Activated CD4-positive, alpha-beta T cell treated with anti-CD3 and anti-CD28 coated beads, Interleukin-2, amount 50 U/mL, for 16 hours (primary cell): Measurements from ENCODE around the gene TENM4.

Source experiments
- DNase-seq: peaks from one replicate; pipeline ENCODE4 v3.0.0-alpha.2; 2020

The TENM4 gene

GRCh38 chr11:79160791-79161403 lies 279.9 kb downstream of the TENM4 start:
- DNase-seq = no peak

DNA sequence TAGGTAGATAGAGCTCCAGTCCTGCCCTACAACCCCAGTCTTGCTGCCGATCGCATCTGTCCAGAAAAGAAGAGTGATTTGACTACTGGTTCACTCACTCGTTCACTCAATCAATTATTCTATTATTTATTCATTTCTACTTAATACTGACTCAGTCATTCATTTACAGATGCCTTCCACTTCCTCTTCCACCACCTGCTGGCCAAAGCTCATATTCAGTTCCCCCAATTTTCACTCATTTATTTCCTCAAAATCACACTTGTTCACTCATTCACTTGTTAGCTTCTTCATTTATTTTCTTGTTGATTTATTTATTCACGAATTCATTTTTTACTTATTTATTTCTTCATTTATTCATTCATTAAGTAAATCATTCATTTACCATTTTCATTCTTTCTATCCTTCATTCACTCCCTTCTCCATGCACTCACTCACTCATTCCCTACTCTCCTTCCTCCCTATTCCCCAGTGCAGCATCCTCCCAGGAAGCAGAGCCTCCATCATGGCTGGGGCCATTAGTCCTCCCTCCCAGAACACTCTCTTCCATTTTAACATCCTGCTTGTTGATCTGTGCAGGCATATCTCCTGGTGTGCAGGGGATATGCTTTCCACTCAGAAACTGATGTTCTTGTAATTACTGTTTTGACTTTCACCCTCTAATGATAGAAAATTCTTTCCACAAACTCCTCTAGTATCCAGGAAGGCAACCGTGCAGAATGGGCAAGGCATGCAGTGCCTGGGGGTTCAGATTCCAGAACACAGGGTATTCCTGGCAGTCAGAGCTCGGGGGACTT lies 281.0 kb downstream of the TENM4 start:
- DNase-seq = no peak

DNA sequence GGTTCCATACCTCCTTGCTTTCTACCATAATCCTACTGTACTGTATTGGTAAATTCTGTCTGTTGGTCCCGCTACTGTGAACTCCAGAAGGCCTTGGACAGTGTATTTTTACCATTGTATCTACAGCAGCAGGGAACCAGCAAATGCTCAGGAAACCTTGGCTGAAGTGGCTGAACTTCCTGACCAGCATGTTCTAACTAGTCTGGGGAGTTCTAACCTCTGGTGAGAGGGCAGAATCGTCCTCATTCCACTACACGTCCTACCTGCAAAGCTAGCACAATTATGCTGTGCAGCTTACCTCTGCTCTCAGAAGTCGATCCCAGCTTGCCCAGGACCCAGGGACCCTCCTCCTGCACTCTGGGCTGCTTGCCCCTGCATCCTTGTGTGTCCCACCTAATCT lies 283.1 kb downstream of the TENM4 start:
- DNase-seq = no peak

- DNase-seq = no peak
Observed at GRCh38 chr11:79156031-79156430, 284.8 kb downstream of the TENM4 start.

DNA sequence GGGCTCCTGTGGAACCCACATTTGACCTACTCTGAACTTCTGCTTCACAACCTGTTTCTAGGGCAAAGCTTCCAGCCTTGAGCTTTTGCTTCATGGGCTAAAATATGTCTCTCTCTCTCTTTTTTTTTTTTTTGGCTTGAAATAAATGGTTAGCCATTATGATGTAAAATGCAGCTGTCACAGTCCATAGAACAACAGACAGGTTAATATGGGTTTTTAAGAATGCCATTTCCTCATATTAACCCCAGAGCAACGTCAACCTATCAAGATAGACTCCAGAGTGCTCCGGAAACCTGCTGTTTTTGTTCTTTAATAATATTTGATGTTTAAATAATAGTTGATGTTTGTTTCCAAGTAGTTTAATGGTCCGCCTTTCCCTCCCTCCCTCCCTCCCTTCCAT lies 285.6 kb downstream of the TENM4 start:
- DNase-seq = no peak

- no peak for DNase-seq
Observed at GRCh38 chr11:79152511-79152910, 288.3 kb downstream of the TENM4 start.

DNA sequence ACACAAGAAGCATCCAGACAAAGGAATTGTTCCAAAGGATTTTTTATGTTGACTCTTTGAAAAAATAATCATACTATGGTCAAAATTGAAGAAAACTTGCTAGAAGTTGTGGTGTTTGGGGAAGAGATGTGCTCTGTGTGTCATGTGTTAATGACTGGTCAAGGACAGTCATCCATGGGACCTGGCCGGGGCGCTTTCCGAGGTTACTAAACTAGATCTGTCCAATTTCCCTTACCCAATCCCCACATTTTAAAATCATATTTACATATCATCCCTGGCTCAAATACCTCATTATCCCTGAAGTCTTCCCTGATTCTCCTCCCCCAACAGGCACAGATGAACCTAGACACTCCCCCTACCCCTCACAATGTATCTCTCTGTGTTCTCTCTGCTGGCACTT lies 289.4 kb downstream of the TENM4 start:
- DNase-seq = no peak

- DNase-seq = no peak
Observed at GRCh38 chr11:79150966-79151365, 289.9 kb downstream of the TENM4 start.

DNA sequence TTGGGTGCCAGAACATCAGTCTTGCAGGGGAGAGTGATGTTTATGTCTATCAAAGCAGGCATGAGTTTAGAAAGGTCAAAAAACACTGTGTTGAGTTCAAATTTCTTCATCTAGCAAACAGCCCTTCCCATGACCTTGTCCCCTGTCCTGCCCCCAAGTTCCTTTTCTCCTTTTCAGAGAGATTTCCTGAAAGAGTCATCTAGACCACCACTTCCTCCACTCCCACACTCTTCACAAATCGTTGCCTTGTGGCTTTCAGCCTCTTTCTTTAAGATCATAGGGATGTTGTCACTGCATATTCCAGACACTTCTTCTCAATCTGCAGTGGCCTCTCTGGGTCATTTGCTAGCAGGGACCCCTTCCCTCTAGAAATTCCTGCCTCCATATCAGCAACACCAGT lies 290.5 kb downstream of the TENM4 start:
- no peak for DNase-seq

GRCh38 chr11:79147731-79148130 lies 293.1 kb downstream of the TENM4 start:
- DNase-seq = no peak

DNA sequence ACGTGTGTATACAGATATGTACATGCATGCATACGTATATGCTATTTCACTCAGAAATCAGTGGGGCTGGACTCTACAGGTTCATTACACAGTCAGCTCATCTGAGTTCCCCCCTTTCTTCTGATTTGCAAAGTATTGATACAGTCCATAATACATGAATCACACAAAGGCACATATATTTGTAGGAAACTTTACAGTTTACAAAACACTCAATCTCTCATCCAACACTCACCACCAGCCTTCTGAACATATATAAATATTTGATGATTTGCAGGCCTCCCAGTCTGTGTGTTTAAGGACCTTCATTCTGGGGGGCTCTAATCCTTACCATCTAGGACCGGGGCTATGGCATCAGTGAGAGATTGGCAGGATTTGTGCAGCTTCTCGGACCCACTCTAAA lies 293.8 kb downstream of the TENM4 start:
- DNase-seq = no peak

GRCh38 chr11:79139900-79140299 lies 300.9 kb downstream of the TENM4 start:
- no peak for DNase-seq

DNA sequence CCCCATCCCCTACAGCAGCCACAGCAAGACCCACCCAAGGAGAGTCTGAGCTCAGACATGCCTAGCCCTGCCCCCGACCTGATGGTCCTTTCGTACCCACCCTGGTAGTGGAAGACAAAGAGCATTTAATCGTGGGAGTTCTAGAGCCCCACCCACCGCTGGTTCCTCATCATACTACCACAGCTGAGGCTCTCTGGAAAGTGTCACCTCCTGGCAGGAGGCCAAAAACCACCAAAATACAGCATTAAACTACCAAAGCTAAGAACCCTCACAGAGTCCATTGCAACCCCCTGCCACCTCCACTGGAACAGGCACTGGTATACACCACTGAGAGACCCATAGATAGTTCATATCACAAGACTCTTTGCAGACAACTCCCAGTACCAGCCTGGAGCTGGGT lies 311.1 kb downstream of the TENM4 start:
- no peak for DNase-seq

DNA sequence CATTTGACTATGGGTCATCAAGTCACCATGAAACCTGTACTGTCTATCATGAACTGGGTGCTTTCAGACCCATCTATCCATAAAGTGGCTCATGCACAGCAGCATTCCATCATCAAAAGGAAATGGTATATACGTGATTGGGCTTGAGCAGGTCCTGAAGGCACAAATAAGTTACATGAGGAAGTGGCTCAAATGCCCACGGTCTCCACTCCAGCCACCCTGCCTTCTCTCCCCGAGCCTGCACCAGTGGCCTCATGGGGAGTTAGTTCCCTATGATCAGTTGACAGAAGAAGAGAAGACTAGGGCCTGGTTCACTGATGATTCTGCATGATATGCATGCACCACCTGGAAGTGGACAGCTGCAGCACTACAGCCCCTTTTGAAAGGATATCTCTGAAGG lies 312.5 kb downstream of the TENM4 start:
- DNase-seq = no peak

GRCh38 chr11:79122759-79123158 lies 318.1 kb downstream of the TENM4 start:
- no peak for DNase-seq

GRCh38 chr11:79121351-79121750 lies 319.5 kb downstream of the TENM4 start:
- DNase-seq = no peak

DNA sequence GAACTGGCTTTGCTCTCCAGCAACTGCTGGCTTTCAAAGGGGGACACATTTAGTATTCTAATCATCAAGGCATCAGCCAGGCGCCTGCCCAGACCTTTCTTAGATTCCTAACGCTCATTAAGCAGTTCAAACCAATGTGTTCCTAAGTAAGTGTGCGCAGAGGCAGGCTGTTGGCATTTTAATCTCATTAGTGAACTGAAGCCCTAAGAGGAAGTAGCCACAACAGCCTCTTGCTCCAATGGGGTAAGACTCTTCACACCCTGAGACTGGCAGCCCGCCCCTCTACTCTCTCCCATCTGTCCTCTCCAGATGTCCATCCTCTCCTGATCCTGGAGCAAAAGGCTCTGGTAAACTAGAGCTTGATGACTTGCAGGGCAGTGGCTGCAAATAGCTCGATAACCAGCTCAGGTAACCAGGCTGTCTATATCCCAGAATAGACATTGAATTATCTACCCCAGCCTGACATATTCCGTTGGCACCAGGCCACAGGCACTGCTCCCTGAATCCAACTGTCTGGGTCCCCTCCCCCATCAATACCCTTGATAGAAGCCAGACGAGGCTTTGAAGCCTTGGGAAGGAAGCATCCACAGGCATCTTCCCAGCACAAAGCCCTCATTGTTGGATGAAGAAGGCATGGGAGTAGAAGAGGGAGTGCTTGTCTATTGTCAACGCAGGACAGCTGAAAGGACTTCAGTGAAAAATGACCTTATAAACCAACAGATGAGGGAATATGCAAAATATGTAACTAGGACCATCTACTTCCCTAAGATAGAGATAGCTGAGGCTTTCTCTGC lies 321.1 kb downstream of the TENM4 start:
- no peak for DNase-seq

GRCh38 chr11:79117488-79117887 lies 323.3 kb downstream of the TENM4 start:
- DNase-seq = no peak

- no peak for DNase-seq
Observed at GRCh38 chr11:79116600-79116999, 324.2 kb downstream of the TENM4 start.

DNA sequence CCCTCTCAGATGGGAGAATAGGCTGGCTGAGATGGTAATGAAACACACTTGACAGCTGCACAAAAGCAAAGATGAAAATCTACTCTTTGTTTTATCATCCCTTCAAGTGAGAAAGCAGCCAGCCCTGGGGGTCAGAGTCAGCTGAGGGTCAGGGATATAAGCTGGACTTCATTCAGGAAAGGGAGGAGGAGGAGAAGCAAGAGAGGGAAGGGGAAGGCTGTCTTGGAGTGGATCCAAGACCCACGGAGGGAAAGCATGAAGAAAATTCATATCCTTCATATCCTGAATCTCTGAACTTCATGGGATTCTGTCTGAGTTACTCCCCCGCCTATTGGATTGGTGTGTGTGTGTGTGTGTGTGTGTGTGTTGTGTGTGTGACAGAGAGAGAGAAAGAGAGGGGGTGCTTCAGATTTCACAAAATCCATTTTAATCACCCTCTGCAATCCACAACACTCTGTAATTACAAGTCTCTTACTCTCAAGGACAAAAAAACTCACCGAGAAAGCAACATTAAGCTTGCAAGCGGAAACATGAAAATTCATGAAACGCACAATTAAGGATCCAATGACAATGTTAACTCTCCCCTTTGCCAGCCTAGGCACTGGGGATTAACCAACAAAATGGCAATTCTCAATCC lies 327.7 kb downstream of the TENM4 start:
- no peak for DNase-seq

DNA sequence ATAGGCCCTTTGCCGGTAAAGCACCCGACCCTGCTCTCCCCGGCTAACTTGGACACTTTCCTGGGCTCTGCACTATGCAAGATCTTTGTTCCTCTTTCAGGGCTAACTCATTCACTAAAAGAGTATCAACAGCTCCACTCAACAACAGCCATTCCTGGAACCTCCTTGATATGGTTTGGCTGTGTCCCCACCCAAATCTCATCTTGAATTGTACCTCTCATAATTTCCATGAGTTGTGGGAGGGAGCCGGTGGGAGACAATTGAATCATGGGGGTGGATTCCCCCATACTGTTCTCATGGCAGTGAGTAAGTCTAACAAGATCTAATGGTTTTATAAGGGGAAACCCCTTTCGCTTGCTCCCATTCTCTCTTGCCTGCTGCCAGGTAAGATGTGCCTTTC lies 330.0 kb downstream of the TENM4 start:
- no peak for DNase-seq

- no peak for DNase-seq
Observed at GRCh38 chr11:79110321-79110720, 330.5 kb downstream of the TENM4 start.

- DNase-seq = no peak
Observed at GRCh38 chr11:79108851-79109250, 332.0 kb downstream of the TENM4 start.

- DNase-seq = no peak
Observed at GRCh38 chr11:79102840-79103239, 338.0 kb downstream of the TENM4 start.
